Measurements from ENCODE around the gene LAP3.
"Not testable (repeated sequence)": the region's sequence is repeated elsewhere in the genome, so short reads cannot be mapped to it uniquely, and the experiment has no call there.

The LAP3 gene

GRCh38 chr4:17567271-17567670 lies 9.7 kb upstream of the LAP3 start:
- no peaks in the 10 kb centered on the region for H3K9me3 ChIP-seq (ENCODE audit: insufficient read depth, low read length, severe bottlenecking)
- no peaks in the 10 kb centered on the region for H3K4me1 ChIP-seq (ENCODE audit: insufficient read depth, low read length)
- no peak overlapping the region for H3K27ac ChIP-seq (ENCODE audit: low read length)
- DNase-seq (no peak), ATAC-seq (ENCODE audit: insufficient read depth, low read depth) (no peak)
- no peak overlapping the region for H2AFZ ChIP-seq (ENCODE audit: low read depth, low read length)
- H3K4me3 ChIP-seq (ENCODE audit: low read depth in 1 of 2, low read length in 2 of 2), result no peak overlapping the region
- H3K27me3 ChIP-seq (ENCODE audit: insufficient read depth, low read length, poor library complexity), result no peaks in the 10 kb centered on the region
- no peaks in the 10 kb centered on the region for H3K79me2 ChIP-seq (ENCODE audit: insufficient read depth, low read length)
- no peaks in the 10 kb centered on the region for H3K36me3 ChIP-seq (ENCODE audit: insufficient read depth, low read length)
- H3K4me2 ChIP-seq (ENCODE audit: insufficient read depth, low read length), result no peak overlapping the region
- H4K20me1 ChIP-seq (ENCODE audit: insufficient read depth, low read length), result no peaks in the 10 kb centered on the region
- TF ChIP-seq CTCF (IDR thresholded peaks at IDR 0.05; ENCODE audit: borderline replicate concordance, extremely low read depth, low read length, poor library complexity, severe bottlenecking), result no peak
- TF ChIP-seq EZH2 (IDR thresholded peaks at IDR 0.05; ENCODE audit: borderline replicate concordance, low read depth, low read length, severe bottlenecking), result no peak
- no peak overlapping the region for H3K9ac ChIP-seq (ENCODE audit: low read depth, low read length)

GRCh38 chr4:17574206-17574605 lies 2.8 kb upstream of the LAP3 start:
- no peak overlapping the region for H3K4me3 ChIP-seq (ENCODE audit: low read depth in 1 of 2, low read length in 2 of 2)
- H3K4me1 ChIP-seq (ENCODE audit: insufficient read depth, low read length), result peaks cover 30% of the 10 kb centered on the region

GRCh38 chr4:17575177-17575576 lies 1.8 kb upstream of the LAP3 start:
- not testable (repeated sequence) for H3K9me3 ChIP-seq (ENCODE audit: insufficient read depth, low read length, severe bottlenecking); H3K27ac ChIP-seq (ENCODE audit: low read length); H3K4me3 ChIP-seq (ENCODE audit: low read depth in 1 of 2, low read length in 2 of 2); H3K4me2 ChIP-seq (ENCODE audit: insufficient read depth, low read length); DNase-seq; H3K36me3 ChIP-seq (ENCODE audit: insufficient read depth, low read length); H4K20me1 ChIP-seq (ENCODE audit: insufficient read depth, low read length); H3K27me3 ChIP-seq (ENCODE audit: insufficient read depth, low read length, poor library complexity); H3K9ac ChIP-seq (ENCODE audit: low read depth, low read length); ATAC-seq (ENCODE audit: insufficient read depth, low read depth); H2AFZ ChIP-seq (ENCODE audit: low read depth, low read length)
- peaks cover 13% of the 10 kb centered on the region for H3K79me2 ChIP-seq (ENCODE audit: insufficient read depth, low read length)
- peaks cover 31% of the 10 kb centered on the region for H3K4me1 ChIP-seq (ENCODE audit: insufficient read depth, low read length)

More at GRCh38 chr4:17574206-17574605, 2.8 kb upstream of the LAP3 start:
- Histone ChIP-seq H3K4me2 (ENCODE audit: insufficient read depth, low read length) (no peak overlapping the region), H2AFZ (ENCODE audit: low read depth, low read length) (no peak overlapping the region), H4K20me1 (ENCODE audit: insufficient read depth, low read length) (no peaks in the 10 kb centered on the region), H3K27me3 (ENCODE audit: insufficient read depth, low read length, poor library complexity) (no peaks in the 10 kb centered on the region), H3K27ac (ENCODE audit: low read length) (no peak overlapping the region), H3K36me3 (ENCODE audit: insufficient read depth, low read length) (no peaks in the 10 kb centered on the region), H3K79me2 (ENCODE audit: insufficient read depth, low read length) (peaks cover 13% of the 10 kb centered on the region), H3K9me3 (ENCODE audit: insufficient read depth, low read length, severe bottlenecking) (no peaks in the 10 kb centered on the region), H3K9ac (ENCODE audit: low read depth, low read length) (no peak overlapping the region)
- DNase-seq (no peak), ATAC-seq (ENCODE audit: insufficient read depth, low read depth) (no peak)
- TF ChIP-seq CTCF (IDR thresholded peaks at IDR 0.05; ENCODE audit: borderline replicate concordance, extremely low read depth, low read length, poor library complexity, severe bottlenecking), result no peak
- TF ChIP-seq EZH2 (IDR thresholded peaks at IDR 0.05; ENCODE audit: borderline replicate concordance, low read depth, low read length, severe bottlenecking), result no peak

DNA sequence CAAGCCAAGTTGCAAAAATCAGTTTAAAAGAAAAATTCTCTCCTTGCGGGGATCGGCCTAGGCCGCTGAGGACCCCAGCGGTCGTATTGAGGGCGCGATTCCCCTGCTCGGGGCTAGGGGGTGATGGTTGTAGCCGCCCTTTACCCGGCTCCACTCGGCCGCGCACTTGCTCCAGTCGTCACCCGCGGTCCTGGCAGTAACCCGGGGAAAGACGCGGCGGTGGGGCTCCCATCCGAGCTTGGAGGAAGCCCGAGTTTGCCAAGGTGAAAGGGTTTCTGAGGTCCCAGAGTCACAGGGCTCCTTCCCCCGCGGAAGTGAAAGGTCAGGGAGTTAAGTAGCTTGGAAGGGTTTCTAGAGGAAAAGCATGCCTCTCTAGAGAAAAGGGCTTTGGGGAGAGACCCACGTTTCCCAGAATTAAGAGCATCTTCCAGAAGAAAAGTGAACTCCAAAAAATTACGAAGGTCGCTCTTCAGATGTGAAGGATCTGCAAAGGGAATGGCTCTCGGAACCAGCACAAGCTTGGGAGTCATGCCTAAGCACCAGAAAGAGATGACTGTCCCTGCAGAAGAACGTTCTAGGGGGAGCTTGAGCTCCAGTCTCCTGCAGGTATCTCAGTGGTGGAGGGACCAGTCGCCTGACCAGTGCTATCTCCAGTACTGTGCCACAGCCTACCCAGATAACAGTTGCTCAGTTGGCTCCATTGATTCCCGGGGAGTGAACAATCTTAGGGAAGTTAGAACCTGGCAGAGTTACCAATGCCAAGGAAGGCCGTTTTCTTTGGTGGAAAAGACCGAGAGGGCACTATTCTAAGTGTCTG lies 875 bp downstream of the LAP3 start:
- peaks cover 6% of the 10 kb centered on the region; the same call in 1 of the 2 replicates for H3K36me3 ChIP-seq (ENCODE audit: insufficient read depth, low read length)
- TF ChIP-seq CTCF (IDR thresholded peaks at IDR 0.05; ENCODE audit: borderline replicate concordance, extremely low read depth, low read length, poor library complexity, severe bottlenecking) (no peak), EZH2 (IDR thresholded peaks at IDR 0.05; ENCODE audit: borderline replicate concordance, low read depth, low read length, severe bottlenecking) (no peak)
- no peaks in the 10 kb centered on the region for H3K9me3 ChIP-seq (ENCODE audit: insufficient read depth, low read length, severe bottlenecking)
- no peaks in the 10 kb centered on the region for H3K27me3 ChIP-seq (ENCODE audit: insufficient read depth, low read length, poor library complexity)
- no peaks in the 10 kb centered on the region for H4K20me1 ChIP-seq (ENCODE audit: insufficient read depth, low read length)
- peaks cover 31% of the 10 kb centered on the region for H3K4me1 ChIP-seq (ENCODE audit: insufficient read depth, low read length)
- DNase-seq, result peak; percentile 35
- peak overlapping the region; percentile 74 for H3K27ac ChIP-seq (ENCODE audit: low read length)
- H3K79me2 ChIP-seq (ENCODE audit: insufficient read depth, low read length), result peaks cover 13% of the 10 kb centered on the region
- peak overlapping the region; percentile 86 for H2AFZ ChIP-seq (ENCODE audit: low read depth, low read length)
- peak overlapping the region; percentile 73 for H3K4me2 ChIP-seq (ENCODE audit: insufficient read depth, low read length)
- peak overlapping the region; percentile 75 for H3K9ac ChIP-seq (ENCODE audit: low read depth, low read length)
- ATAC-seq (ENCODE audit: insufficient read depth, low read depth), result peak; percentile 25
- peak overlapping the region; percentile 48 to 59 for H3K4me3 ChIP-seq (ENCODE audit: low read depth in 1 of 2, low read length in 2 of 2)

Data from DND-41 (cell line).